ENCODE data around the gene SFSWAP. TPM values are rescaled to one million over a fixed set of nuclear protein-coding genes. Genes with fewer than 3 reads are reported as not detected.

Gene SFSWAP
- total RNA-seq, 1 donor from 2014 or later = 59.8 TPM

GRCh38 chr12:131834798-131835615 lies 124.1 kb downstream of the SFSWAP start:
- peak; percentile 39 for DNase-seq (ENCODE audit: low spot score)

GRCh38 chr12:131835616-131836171 lies 124.8 kb downstream of the SFSWAP start:
- peak; percentile 36 for DNase-seq (ENCODE audit: low spot score)

GRCh38 chr12:131836193-131836592 lies 125.3 kb downstream of the SFSWAP start:
- no peak for DNase-seq (ENCODE audit: low spot score)

- no peak for DNase-seq (ENCODE audit: low spot score)
These were observed 126.0 kb downstream of the SFSWAP start for GRCh38 chr12:131836714-131837397.

GRCh38 chr12:131840643-131841416 lies 129.9 kb downstream of the SFSWAP start:
- DNase-seq (ENCODE audit: low spot score) = no peak

- DNase-seq (ENCODE audit: low spot score) = no peak
These were observed 130.7 kb downstream of the SFSWAP start for GRCh38 chr12:131841547-131841946.

GRCh38 chr12:131842169-131842568 lies 131.3 kb downstream of the SFSWAP start:
- DNase-seq (ENCODE audit: low spot score) = no peak

GRCh38 chr12:131843527-131843926 lies 132.6 kb downstream of the SFSWAP start:
- no peak for DNase-seq (ENCODE audit: low spot score)

- DNase-seq (ENCODE audit: low spot score) = no peak
These were observed 133.2 kb downstream of the SFSWAP start for GRCh38 chr12:131844140-131844539.

GRCh38 chr12:131844656-131845055 lies 133.8 kb downstream of the SFSWAP start:
- DNase-seq (ENCODE audit: low spot score) = no peak

- DNase-seq (ENCODE audit: low spot score) = no peak
These were observed 134.2 kb downstream of the SFSWAP start for GRCh38 chr12:131845121-131845520.

GRCh38 chr12:131847456-131847855 lies 136.6 kb downstream of the SFSWAP start:
- DNase-seq (ENCODE audit: low spot score) = no peak

GRCh38 chr12:131848753-131849152 lies 137.9 kb downstream of the SFSWAP start:
- DNase-seq (ENCODE audit: low spot score) = no peak

Other genes with a start within 250 kb of the SFSWAP start
- 2.0 TPM for gene MMP17, start 117.3 kb downstream of the SFSWAP start, total RNA-seq
- 31.8 TPM for gene ULK1, start 183.5 kb downstream of the SFSWAP start, total RNA-seq
- 46.9 TPM for gene PUS1, start 218.2 kb downstream of the SFSWAP start, total RNA-seq
- 71.8 TPM for gene EP400, start 238.9 kb downstream of the SFSWAP start, total RNA-seq